Stomach smooth muscle (tissue), 2 donors: ENCODE data around the gene FHAD1.
A peak's percentile ranks its signal among the peaks of the same experiment; 100 is the strongest.

Experiments used
- H3K27ac ChIP-seq: one replicate; pipeline ENCODE4 v1.7.0; 2013; ENCODE audit warnings: mild to moderate bottlenecking, low read length, inconsistent platforms
- H3K27me3 ChIP-seq, 2 donors: one replicate each; pipeline ENCODE4 v1.7.0; 2013; ENCODE audit warnings: low read length in 2 of 2; ENCODE audit not compliant: insufficient read depth in 2 of 2, control insufficient read depth in 1 of 2
- H3K36me3 ChIP-seq, 2 donors: one replicate each; pipeline ENCODE4 v1.7.0; 2013; ENCODE audit warnings: low read length in 2 of 2; ENCODE audit not compliant: control insufficient read depth in 2 of 2, insufficient read depth in 2 of 2
- H3K4me1 ChIP-seq: one replicate; pipeline ENCODE4 v1.7.0; 2013; ENCODE audit warnings: low read length; ENCODE audit not compliant: control insufficient read depth, insufficient read depth
- H3K4me3 ChIP-seq, 2 donors: one replicate each; pipeline ENCODE4 v1.7.0; 2013; ENCODE audit warnings: low read length in 2 of 2
- H3K9ac ChIP-seq, 2 donors: one replicate each; pipeline ENCODE4 v1.7.0; 2013; ENCODE audit warnings: low read length in 2 of 2, mild to moderate bottlenecking in 1 of 2
- H3K9me3 ChIP-seq, 2 donors: one replicate each; pipeline ENCODE4 v1.7.0; 2013; ENCODE audit warnings: low read length in 2 of 2; ENCODE audit not compliant: control insufficient read depth in 2 of 2
- donor health status: healthy.
- donor health status: Pancreatic carcinoma.

The FHAD1 gene

DNA sequence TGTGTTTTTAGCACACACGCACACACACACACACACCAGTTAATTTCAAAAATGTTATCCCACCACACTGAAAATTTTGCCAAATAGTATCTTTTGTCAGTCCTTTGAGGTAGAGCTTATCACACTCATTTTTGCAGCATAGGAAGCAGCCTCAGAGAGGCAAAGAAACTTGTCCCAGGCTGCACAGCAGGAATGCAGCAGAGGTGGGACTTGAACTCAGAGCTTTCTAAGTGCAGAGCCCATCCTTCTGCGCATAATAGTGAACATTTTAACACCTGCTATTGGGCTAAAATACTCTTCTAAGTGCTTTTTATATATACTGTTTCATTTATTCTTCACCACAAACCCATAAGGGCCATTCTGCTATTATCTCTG lies 15.0 kb downstream of the FHAD1 start:
- Histone ChIP-seq H3K9me3 (no peaks in the 10 kb centered on the region), H3K4me1 (peaks cover 32% of the 10 kb centered on the region), H3K27ac (peak overlapping the region; percentile 37), H3K4me3 (no peak overlapping the region), H3K9ac (no peak overlapping the region), H3K36me3 (no peaks in the 10 kb centered on the region), H3K27me3 (no peaks in the 10 kb centered on the region)

DNA sequence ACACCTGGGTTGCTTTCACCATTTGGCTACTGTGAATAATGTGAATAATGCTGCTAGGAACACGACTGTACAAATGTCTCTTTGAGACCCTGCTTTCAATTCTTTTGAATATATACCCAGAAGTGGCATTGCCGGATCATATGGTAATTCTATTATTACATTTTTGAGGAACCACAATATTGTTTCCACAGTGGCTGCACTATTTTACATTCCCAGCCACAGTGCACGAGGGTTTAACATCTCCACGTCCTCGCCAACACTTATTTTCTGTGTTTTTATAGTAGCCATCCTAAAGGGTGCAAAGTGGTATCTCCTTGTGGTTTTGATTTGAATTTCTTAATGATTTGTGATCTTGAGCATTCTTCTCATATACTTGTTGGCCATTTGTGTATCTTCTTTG lies 15.7 kb downstream of the FHAD1 start:
- Histone ChIP-seq H3K27me3 (no peaks in the 10 kb centered on the region), H3K9me3 (no peaks in the 10 kb centered on the region), H3K27ac (no peak overlapping the region), H3K9ac (no peak overlapping the region), H3K4me3 (no peak overlapping the region), H3K4me1 (peaks cover 32% of the 10 kb centered on the region), H3K36me3 (no peaks in the 10 kb centered on the region)

DNA sequence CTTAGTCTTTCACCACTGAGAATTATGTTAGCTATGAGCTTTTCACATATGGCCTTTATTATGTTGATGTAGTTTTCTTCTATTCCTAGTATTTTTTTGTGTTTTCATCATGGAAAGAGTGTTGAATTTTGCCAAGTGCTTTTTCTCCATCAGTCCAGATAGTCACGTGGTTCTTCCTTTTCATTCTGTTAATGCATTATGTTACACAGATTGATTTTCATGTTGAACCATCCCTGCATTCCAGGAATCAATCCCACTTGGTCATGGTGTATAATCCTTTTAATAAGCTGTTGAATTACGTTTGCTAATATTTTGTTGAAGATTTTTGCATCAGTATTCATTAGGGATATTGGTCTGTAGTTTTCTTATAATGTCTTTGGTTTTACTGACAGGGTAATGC lies 17.7 kb downstream of the FHAD1 start:
- Histone ChIP-seq H3K9ac (no peak overlapping the region), H3K27me3 (no peaks in the 10 kb centered on the region), H3K4me3 (no peak overlapping the region), H3K4me1 (peaks cover 15% of the 10 kb centered on the region), H3K9me3 (no peaks in the 10 kb centered on the region), H3K27ac (no peak overlapping the region), H3K36me3 (no peaks in the 10 kb centered on the region)

DNA sequence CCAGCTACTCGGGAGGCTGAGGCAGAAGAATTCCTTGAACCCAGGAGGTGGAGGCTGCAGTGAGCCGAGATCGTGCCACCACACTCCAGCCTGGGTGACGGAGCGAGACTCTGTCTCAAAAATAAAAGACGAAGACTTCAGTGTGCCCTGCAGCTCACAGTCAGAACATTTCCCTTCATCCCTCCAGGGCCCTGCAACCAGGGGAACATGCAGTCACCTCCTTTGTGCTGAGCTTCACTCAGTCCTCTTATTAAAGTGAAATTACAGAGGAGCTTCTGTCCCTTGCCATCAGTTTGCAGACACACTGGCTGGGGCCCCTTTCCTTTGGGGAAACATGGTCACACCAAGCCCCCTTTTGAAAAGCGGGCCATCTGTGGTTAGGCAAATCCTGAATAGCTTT lies 24.2 kb downstream of the FHAD1 start:
- Histone ChIP-seq H3K27ac (no peak overlapping the region), H3K4me3 (no peak overlapping the region), H3K9me3 (no peaks in the 10 kb centered on the region), H3K27me3 (no peaks in the 10 kb centered on the region), H3K36me3 (no peaks in the 10 kb centered on the region), H3K9ac (no peak overlapping the region), H3K4me1 (peaks cover 8% of the 10 kb centered on the region)

DNA sequence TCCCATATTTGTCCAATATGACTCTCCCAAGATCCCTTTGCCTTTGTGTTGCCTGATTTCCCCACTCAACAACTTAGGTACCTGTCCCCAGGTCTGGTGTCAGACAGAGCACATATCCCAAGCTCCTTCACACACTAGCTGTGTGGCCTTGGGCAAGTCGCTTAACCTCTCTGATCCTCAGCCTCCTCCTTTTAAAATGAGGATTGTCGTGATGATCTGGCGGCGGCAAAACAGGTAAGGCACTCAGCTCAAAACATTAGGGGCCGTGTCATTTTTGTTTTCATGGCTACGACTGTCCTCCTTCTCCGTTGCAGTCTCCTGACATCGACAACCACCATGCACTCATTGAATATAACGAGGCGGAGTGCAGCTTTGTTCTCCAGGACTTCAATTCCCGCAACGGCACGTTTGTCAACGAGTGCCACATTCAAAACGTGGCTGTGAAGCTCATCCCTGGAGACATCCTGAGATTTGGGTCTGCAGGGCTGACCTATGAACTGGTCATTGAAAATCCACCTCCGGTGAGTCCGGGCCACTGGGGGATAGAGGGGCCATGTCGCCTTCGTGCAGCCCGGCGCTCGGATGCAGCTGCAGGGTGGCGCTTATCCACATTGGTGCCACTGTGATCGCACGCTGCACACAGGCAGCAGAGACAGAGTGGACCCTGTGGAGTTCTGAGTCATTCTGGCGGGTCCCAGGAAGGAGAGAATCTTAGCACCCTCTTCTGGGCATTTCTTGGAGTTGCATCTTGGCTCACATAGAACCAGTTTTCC lies 25.2 kb downstream of the FHAD1 start:
- Histone ChIP-seq H3K27ac (no peak overlapping the region), H3K27me3 (no peaks in the 10 kb centered on the region), H3K9ac (no peak overlapping the region), H3K9me3 (no peaks in the 10 kb centered on the region), H3K36me3 (no peaks in the 10 kb centered on the region), H3K4me3 (peak overlapping the region; percentile 51 to 58), H3K4me1 (peaks cover 8% of the 10 kb centered on the region)

DNA sequence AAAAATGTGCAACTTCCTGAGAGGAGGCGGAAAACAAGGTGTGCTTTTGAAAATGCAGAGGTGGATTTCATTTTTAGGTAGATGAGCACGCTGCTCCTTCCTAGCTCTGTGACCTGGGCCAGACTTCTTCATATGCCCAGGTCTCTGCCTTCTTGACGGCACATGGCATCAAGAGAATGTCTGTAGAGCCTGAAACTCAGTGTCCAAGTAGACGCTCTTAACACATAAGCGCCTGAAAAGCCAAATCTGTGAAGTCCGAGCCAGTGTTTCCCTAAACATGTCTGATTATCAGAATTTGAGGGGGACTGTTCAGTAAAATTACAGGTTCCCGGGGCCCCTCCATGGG lies 25.7 kb downstream of the FHAD1 start:
- H3K9ac ChIP-seq: no peak overlapping the region
- peaks cover 8% of the 10 kb centered on the region for H3K4me1 ChIP-seq
- no peaks in the 10 kb centered on the region for H3K36me3 ChIP-seq
- H3K27me3 ChIP-seq: no peaks in the 10 kb centered on the region
- H3K4me3 ChIP-seq: peak overlapping the region in 1 of 2 donors; percentile 58
- H3K9me3 ChIP-seq: no peaks in the 10 kb centered on the region
- no peak overlapping the region for H3K27ac ChIP-seq

DNA sequence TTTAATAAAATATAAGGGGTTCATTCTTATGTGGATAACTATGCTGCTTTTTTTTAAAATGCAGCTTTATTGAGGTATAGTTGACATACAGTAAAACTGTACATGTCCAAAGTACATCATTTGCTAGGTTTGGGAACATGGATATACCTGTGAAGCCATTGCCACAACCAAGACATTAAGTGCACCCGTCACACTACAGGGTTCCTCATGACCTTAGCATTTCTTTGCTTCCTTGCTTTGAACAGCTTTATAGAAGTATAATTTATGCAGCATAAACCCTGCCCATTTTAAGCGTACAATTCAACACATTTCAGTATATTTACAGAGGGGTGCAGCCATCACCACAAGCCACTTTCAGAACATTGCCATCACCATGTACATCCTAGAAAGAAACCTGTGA lies 26.3 kb downstream of the FHAD1 start:
- H3K4me3 ChIP-seq: no peak overlapping the region

DNA sequence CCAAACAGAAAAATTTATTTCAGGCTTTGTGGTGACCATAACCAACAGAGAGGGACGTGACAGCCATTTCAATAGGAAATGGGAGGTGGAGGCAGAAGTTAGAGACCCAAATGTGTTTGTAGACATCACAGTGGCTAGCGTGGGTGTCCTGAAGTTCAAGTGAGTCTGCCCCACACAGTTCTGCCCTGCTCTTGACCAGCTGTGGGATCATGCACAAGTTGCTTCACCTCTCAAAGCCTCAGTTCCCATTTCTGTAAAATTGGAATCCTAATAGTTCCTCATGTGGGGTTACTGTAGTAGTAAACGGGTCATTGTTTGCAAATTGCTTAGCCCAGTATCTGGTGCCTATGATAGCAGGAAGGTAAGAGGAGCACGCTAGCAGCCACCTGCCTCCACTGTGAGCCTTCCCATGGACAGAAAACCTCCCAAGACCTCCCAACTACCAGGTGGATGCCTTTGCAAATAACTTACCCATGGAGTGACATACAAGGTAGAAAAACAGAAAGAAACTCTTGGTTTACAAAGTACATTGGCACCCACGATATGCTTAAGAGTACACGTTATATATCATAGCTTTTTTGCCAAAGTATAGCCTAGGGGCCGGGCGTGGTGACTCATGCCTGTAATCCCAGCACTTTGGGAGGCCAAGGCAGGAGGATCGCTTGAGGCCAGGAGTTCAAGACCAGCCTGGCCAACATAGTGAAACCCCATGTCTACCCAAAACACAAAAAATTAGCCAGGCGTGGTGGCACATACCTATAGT lies 29.1 kb downstream of the FHAD1 start:
- H3K4me1 ChIP-seq: peaks cover 8% of the 10 kb centered on the region
- H3K27me3 ChIP-seq: no peaks in the 10 kb centered on the region
- H3K9ac ChIP-seq: no peak overlapping the region
- no peak overlapping the region for H3K27ac ChIP-seq
- H3K9me3 ChIP-seq: no peaks in the 10 kb centered on the region
- no peak overlapping the region for H3K4me3 ChIP-seq
- H3K36me3 ChIP-seq: no peaks in the 10 kb centered on the region

More for the DNA sequence above, 26.3 kb downstream of the FHAD1 start:
- H3K27me3 ChIP-seq: no peaks in the 10 kb centered on the region
- H3K36me3 ChIP-seq: no peaks in the 10 kb centered on the region
- no peaks in the 10 kb centered on the region for H3K9me3 ChIP-seq
- H3K27ac ChIP-seq: no peak overlapping the region
- no peak overlapping the region for H3K9ac ChIP-seq
- H3K4me1 ChIP-seq: peaks cover 8% of the 10 kb centered on the region

DNA sequence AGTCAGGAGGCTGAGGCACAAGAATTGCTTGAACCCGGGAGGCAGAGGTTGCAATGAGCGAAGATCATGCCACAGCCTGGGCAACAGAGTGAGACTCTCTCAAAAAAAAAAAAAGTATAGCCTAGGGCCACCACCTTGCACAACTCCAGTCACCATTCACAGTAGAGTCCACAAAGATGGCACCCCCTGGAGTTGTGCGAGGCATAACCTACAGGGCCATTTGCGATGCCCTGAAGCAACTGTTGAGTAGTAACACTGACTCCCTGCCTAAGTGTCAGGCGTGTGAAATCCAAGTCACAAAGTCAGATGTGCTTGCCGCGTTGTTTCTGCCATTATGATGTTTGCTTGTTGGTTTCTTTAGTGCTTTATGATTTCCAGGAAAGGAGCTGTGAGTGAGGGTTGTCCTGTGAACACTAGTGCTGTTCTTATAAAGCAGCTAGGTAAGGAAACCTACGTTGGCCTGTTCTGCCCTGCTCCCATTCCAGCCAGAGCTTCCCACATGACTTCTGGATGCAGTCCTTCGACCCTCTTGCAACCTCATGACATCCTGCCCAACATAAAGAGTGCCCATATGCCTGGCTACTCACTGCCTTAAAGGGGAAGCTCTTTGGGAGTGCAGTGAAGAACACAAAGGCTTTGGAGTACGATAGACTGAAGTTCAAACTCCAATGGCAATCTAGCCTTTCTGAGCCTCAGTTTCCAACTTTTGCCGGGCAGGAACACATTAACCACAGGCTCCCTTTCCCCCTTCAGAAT lies 29.8 kb downstream of the FHAD1 start:
- H3K27ac ChIP-seq: no peak overlapping the region
- H3K4me3 ChIP-seq: no peak overlapping the region
- H3K4me1 ChIP-seq: peaks cover 10% of the 10 kb centered on the region
- H3K36me3 ChIP-seq: no peaks in the 10 kb centered on the region
- H3K27me3 ChIP-seq: no peaks in the 10 kb centered on the region
- H3K9me3 ChIP-seq: no peaks in the 10 kb centered on the region
- H3K9ac ChIP-seq: no peak overlapping the region

DNA sequence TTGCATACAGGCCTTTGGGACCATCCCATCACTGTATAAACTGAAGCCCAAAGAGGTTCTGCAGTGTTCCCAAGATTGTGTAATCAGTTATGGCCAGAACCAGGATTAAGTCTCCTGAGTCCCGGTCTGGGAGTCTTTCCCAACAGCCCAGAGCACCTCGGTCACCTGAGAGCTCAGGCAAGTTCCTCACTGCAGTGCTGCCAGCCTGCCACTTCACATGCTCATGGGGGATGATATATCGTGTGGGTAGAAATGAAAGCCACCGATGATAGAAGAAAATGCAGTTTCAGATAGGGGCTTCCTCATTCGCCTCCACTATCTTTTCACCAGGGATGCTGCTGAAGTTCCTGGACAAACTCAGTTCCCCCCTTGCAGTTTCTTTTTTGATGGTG lies 30.4 kb downstream of the FHAD1 start:
- Histone ChIP-seq H3K4me1 (peaks cover 6% of the 10 kb centered on the region), H3K9ac (no peak overlapping the region), H3K27ac (no peak overlapping the region), H3K4me3 (no peak overlapping the region), H3K9me3 (no peaks in the 10 kb centered on the region), H3K27me3 (no peaks in the 10 kb centered on the region), H3K36me3 (no peaks in the 10 kb centered on the region)
